Skin of body (tissue), 2 donors: ENCODE results near the gene RBM33. TPM values are rescaled to one million over a fixed set of nuclear protein-coding genes. Genes with fewer than 3 reads are reported as not detected.

ENCODE experiments used
- DNase-seq: peaks from one replicate; lab custom pipeline; 2025; lab: John Stamatoyannopoulos, UW
- total RNA-seq: library from RNA; depleted of rRNA; stranded (reverse); fragments of >200 nt; gene quantifications from one replicate; pipeline ENCODE4 v1.2.3, GENCODE V29; 2014

The RBM33 gene
- total RNA-seq, 1 donor from 2014 or later: 50.4 TPM

DNA sequence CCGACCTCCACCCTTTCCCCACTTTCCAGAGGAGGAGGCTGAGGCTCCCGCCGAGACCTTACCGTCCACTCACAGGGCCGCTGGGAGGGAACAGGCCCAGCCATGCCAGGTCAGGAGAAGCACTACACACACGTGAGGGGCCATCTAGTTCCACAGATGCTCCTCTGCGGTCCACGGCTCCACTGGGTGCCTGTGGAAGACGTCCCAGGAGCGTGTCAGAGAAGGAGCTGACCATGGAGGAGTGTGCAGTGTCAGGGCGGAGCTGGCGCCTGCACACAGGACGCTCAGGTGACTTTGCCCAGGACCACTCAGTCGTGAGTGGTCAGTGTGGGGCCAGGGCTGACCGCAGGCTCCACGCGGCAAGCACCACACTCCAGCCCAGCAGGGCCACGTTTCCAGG, 175.8 kb downstream of the RBM33 start:
- no peak for DNase-seq

DNA sequence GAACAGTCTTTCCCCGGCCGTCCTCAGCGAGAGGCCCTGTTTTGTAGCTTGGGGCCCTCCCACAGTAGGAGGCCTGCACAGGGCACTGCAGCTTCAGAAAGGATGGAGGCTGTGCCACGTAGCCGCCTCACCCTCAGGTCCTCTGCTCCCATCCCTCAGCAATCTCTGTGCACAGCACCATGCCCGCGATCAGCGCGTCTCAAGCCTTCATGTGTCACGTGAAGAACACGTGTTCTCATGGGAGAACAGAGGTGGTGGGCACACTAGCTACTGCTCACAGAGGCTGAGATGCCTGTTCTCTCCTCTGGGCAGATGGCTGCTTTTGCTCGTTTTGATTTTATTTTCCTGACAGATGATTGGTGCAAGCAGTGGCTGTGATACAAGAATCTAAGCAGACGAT, 176.3 kb downstream of the RBM33 start:
- no peak for DNase-seq

DNA sequence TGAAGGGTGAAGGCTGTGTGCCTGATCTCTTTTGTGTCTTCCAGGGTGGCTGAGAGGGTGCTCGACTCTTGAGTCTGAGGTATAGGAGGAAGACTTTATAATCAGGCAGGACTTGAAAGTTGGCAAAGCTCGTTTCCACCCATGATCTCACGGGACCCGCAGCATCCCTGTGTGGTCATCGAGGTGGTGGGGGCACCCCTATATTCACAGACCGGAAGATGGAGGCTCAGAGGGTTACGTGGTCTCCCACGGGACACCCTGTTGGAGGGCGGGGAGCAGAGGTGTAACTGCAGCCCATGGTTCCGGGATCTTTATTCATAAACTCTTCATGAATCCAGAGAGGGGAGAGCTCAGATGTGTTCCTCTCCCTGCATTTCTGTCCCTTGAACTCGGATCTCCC, 177.4 kb downstream of the RBM33 start:
- no peak for DNase-seq

DNA sequence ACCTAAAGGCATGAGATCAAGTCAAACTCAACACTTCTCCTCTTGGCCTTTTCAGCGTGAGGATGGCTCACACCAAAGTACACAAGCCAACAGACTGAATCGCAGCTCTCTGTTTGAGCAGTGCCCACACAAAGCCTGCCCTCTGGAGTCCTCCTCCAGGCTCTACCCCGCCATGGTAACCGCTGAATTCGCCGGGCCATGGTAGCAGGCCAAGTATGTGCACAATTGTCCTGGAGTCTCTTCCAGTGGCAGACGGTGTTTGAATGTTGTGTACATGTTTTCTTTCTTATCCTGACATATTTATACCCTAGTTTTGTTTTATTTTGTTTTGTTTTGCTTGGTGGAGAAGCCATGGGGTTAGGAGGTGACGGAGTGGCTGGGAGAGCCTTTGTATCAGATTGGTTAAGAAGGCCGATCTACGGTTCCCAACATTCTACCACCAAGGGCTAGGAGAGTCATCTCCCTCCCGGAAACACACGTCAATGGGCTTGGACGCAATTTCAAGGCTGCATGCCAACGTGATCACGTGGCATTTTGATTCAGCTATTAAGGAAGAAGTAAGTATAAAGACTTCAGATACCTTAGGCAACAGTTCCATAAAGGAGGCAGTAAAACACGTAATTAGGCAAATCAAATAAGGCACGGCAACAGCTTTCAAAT, 179.9 kb downstream of the RBM33 start:
- no peak for DNase-seq

DNA sequence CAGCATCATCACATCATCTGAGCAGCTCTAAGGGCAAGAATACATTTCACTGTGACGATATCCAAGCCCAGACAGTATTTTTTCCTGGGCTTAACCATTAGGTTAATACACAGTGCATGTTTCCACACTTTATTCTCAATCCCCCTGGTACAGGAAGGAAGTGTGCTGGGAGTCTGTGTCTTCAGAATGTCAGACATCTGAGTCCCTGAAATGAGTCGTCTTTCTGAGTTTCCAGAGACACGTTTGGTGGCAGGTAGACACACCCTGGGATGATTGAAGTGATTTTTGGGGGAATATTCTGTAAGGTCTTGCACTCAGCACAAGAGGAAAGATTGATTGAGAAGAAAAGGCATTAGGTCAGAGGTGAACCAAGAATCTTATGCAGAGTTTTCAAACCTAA, 180.9 kb downstream of the RBM33 start:
- no peak for DNase-seq

DNA sequence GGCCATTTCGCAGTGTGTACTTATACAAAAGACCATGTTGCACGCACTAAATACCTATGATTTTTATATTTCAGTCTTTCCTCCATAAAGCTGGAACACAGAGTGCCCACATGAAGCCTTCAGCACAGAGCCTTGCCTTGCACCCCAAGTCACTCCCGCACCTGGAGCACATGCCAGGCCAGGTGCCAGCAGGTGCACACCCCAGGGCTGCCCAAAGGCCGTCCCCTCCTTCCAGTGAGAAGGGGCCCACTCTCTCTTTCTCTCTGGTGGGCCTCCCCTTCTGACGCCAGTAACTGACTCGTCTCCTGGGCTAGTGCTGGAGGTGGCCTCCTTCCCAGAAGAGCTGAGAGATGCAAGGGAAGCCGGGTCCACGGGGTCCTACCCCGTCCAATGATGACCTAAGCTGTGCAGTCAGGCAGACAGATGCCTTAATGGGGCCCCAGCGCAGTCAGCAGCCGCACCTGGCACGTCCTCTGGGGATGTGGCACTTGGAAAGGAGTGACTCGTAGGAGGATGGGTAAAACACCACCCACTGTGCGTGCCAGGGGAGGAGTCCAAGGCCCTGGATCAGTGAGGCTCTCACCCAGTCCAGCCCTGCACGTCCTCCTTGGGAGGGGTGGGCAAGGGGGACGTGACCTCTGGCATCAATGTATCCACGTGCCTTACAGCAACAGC, 185.5 kb downstream of the RBM33 start:
- DNase-seq: no peak

Other genes with a start within 250 kb of the RBM33 start
- gene EN2, start 186.5 kb upstream of the RBM33 start, total RNA-seq: under 0.01 TPM
- gene CNPY1, start 98.1 kb upstream of the RBM33 start, total RNA-seq: 0.10 TPM
- 3.2 TPM for gene SHH, start 167.8 kb downstream of the RBM33 start, total RNA-seq